Vagina (tissue), 2 donors: ENCODE data around the gene INPP4B.

Source experiments
- CTCF ChIP-seq, 3 experiments: fragments of 450-650 bp in 2 of 3; fragments of 200-600 bp in 1 of 3; sonication (generic) in 1 of 3; IDR thresholded peaks; one replicate each; pipeline ENCODE4 v1.5.1; 2017 to 2019; ENCODE audit warnings: antibody characterized with exemption in 3 of 3, mild to moderate bottlenecking in 2 of 3, moderate library complexity in 2 of 3
- POLR2A ChIP-seq, 2 donors: fragments of 450-650 bp; IDR thresholded peaks; one replicate each; pipeline ENCODE4 v1.6.1; 2017; ENCODE audit warnings: antibody characterized with exemption in 2 of 2, mild to moderate bottlenecking in 2 of 2, moderate library complexity in 2 of 2

- TF ChIP-seq CTCF (IDR thresholded peaks at IDR 0.05) (no peak), POLR2A (IDR thresholded peaks at IDR 0.05) (no peak)
These were observed 443.2 kb downstream of the INPP4B start for GRCh38 chr4:142402900-142403299.
